ENCODE measurements around the gene SAMSN1.
"Not testable (repeated sequence)": the region's sequence is repeated elsewhere in the genome, so short reads cannot be mapped to it uniquely, and the experiment has no call there.

SAMSN1 gene

GRCh38 chr21:14562959-14563358 is 16.8 kb upstream of the SAMSN1 start:
- no peak for FAIRE-seq

DNA sequence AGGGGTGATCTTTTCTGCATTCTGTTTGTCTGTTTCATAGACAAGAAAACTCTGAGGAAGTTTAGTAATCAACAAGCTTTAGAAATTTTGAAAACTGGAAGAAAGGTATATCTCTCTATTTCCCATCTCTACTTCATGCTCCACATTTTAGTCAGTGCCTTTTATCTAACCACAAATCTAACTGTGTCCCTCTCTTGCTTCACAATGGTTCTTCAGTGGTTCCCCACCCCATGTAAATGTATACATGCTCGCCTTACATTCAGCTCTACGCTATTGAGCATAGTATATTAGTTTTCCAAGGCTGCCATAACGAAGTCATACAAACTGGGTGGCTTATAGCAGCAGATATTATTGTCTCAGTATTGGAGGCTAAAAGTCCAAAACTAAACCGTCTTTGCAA is 14.4 kb upstream of the SAMSN1 start:
- FAIRE-seq, result no peak

- no peak for FAIRE-seq
These were observed 14.0 kb upstream of the SAMSN1 start for GRCh38 chr21:14560139-14560538.

- no peak for FAIRE-seq
These were observed 13.0 kb upstream of the SAMSN1 start for GRCh38 chr21:14559102-14559501.

GRCh38 chr21:14557413-14557812 is 11.3 kb upstream of the SAMSN1 start:
- FAIRE-seq, result no peak

GRCh38 chr21:14554948-14555347 is 8.8 kb upstream of the SAMSN1 start:
- FAIRE-seq, result no peak

- FAIRE-seq, result no peak
These were observed 7.3 kb upstream of the SAMSN1 start for GRCh38 chr21:14553422-14553821.

- no peak for FAIRE-seq
These were observed 5.6 kb upstream of the SAMSN1 start for GRCh38 chr21:14551741-14552140.

GRCh38 chr21:14550135-14550534 is 4.0 kb upstream of the SAMSN1 start:
- FAIRE-seq, result no peak

- no peak for FAIRE-seq
These were observed 2.7 kb upstream of the SAMSN1 start for GRCh38 chr21:14548779-14549178.

GRCh38 chr21:14547834-14548513 is 1.9 kb upstream of the SAMSN1 start:
- FAIRE-seq, result no peak

DNA sequence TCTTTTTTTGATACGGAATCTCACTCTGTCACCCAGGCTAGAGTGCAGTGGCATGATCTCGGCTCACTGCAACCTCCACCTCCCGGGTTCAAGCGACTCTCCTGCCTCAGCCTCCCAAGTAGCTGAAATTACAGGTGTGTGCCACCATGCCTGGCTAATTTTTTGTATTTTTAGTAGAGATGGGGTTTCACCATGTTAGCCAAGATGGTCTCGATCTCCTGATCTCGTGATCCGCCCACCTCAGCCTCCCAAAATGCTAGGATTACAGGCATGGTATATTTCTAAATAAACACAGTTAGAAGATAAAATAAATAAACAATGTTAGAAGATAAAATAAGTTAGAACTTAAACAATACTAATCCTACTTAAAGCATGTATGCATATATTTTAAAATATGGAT is 604 bp upstream of the SAMSN1 start:
- not testable (repeated sequence) for FAIRE-seq

- no peak for FAIRE-seq
These were observed 2.1 kb downstream of the SAMSN1 start for GRCh38 chr21:14543983-14544382.

GRCh38 chr21:14542638-14543037 is 3.5 kb downstream of the SAMSN1 start:
- no peak for FAIRE-seq

- FAIRE-seq, result no peak
These were observed 4.1 kb downstream of the SAMSN1 start for GRCh38 chr21:14541841-14542490.

DNA sequence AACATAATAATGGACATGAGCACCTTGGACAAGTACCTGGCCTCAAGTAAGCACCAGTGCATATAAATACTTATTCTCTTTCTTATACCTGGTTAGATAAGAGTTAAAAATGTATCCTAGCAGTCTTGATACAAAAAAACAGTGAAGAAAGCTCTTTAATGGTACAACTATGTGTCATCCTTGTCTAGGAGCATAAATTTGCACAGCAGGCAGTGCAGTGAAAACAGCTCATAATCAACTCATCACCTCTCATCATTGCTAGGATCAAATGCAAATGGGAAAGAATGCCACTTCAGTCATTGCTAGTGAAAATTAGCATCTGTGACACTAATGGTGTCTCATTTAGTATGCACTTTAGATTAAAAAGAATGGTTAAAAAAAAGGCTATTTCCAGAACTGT is 7.6 kb downstream of the SAMSN1 start:
- no peak for FAIRE-seq

DNA sequence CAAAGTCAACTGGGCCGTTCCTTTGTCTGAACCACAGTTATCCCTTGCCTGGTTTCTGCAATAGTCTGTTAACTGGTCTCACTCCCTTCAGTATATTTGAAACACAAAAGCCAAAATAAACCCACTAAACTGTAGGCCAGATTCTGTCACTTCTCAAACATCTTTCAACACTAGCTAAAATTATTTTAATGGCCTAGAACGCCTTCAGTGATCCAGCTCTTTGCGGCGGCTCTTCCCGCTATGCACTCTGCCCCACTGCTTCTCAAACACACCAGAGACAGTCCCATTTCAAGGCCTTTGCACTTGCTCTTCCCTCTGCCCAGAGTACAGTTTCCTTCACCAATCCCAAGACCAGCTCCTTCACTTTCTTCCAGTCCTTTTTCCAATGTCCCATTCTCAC is 9.2 kb downstream of the SAMSN1 start:
- no peak for FAIRE-seq

- FAIRE-seq, result no peak
These were observed 10.4 kb downstream of the SAMSN1 start for GRCh38 chr21:14535702-14536101.

GRCh38 chr21:14533499-14534428 is 12.4 kb downstream of the SAMSN1 start:
- FAIRE-seq, result no peak

GRCh38 chr21:14531757-14532316 is 14.3 kb downstream of the SAMSN1 start:
- FAIRE-seq, result no peak

DNA sequence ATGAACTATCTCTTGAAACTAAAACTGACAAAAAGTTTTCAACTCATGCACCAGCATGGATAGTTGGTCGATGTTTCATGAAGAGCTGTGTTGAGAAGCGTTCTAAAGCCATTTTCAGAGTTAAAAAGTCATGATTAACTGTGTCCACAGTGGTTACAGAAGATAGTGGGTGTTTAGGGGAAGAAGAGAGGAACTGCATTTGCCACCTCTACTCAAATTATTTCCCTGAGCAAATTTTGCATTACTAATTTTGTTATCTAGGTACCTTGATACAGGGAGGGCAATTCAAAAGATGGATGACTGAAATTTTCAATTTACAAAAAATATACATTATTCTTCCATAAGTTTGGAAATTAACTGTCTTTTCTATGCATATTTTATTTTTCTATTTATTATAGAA is 15.5 kb downstream of the SAMSN1 start:
- FAIRE-seq, result no peak

DNA sequence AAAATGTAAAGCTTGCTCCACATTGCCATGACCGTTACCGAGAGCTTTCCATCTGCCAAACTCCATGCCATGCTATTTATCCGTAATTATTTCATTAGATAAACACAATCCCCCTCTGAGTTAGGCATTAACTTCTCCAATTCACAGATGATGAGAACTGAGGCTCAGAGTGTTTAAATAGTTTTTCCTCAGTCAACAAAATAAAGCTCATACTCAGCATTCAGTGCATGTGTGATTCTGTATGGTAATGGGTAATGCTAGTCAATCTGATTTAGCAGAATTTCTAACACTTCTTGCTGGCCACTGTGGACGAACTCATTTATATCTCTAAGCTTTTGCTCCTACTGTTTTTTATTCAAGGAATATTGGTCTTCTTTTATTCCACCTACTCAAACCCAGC is 17.3 kb downstream of the SAMSN1 start:
- FAIRE-seq, result no peak
